HEK293 (cell line): ENCODE data around the gene ARHGAP42.

Experiments
- GLI2 ChIP-seq: fragments of 450-650 bp; formaldehyde crosslinking; IDR thresholded peaks from 2 replicates; pipeline ENCODE4; 2017; ENCODE audit warnings: missing biosample characterization, missing genetic modification characterization, low read depth, borderline replicate concordance
- SALL2 ChIP-seq: fragments of 450-650 bp; formaldehyde crosslinking; IDR thresholded peaks from 2 replicates; pipeline ENCODE4 v1.5.0; 2017; ENCODE audit warnings: missing biosample characterization, mild to moderate bottlenecking, missing genetic modification characterization, borderline replicate concordance
- YY2 ChIP-seq: fragments of 450-650 bp; formaldehyde crosslinking; IDR thresholded peaks from 2 replicates; pipeline ENCODE4 v1.5.1; 2016; ENCODE audit warnings: missing biosample characterization, missing genetic modification characterization
- ZBTB8A ChIP-seq: fragments of 450-650 bp; formaldehyde crosslinking; IDR thresholded peaks from 2 replicates; pipeline ENCODE4 v1.5.1; 2016; ENCODE audit warnings: missing biosample characterization, missing genetic modification characterization
- ZFP41 ChIP-seq: fragments of 450-650 bp; formaldehyde crosslinking; IDR thresholded peaks from 2 replicates; pipeline ENCODE4 v1.5.1; 2016; ENCODE audit warnings: missing biosample characterization, missing genetic modification characterization, borderline replicate concordance
- ZNF48 ChIP-seq: fragments of 450-650 bp; formaldehyde crosslinking; IDR thresholded peaks from 2 replicates; pipeline ENCODE4 v1.5.1; 2016; ENCODE audit warnings: missing biosample characterization, missing genetic modification characterization
- ZNF549 ChIP-seq: fragments of 450-650 bp; IDR thresholded peaks from 2 replicates; pipeline ENCODE4 v1.5.1; 2018; ENCODE audit warnings: missing biosample characterization, missing genetic modification characterization, mild to moderate bottlenecking, inconsistent platforms, moderate library complexity
- ZNF664 ChIP-seq: fragments of 450-650 bp; formaldehyde crosslinking; IDR thresholded peaks from 2 replicates; pipeline ENCODE4 v1.5.1; 2016; ENCODE audit warnings: missing biosample characterization, missing genetic modification characterization
- ZNF701 ChIP-seq: fragments of 450-650 bp; formaldehyde crosslinking; IDR thresholded peaks from 2 replicates; pipeline ENCODE4 v1.5.1; 2016; ENCODE audit warnings: missing biosample characterization, missing genetic modification characterization
- ZNF777 ChIP-seq: fragments of 450-650 bp; formaldehyde crosslinking; IDR thresholded peaks from 2 replicates; pipeline ENCODE4 v1.5.1; 2017; ENCODE audit warnings: missing biosample characterization, missing genetic modification characterization, borderline replicate concordance
- TF ChIP-seq, protein P1 (sequence below): fragments of 450-650 bp; formaldehyde crosslinking; IDR thresholded peaks from 2 replicates; pipeline ENCODE4 v1.5.1; 2016; ENCODE audit warnings: missing biosample characterization, missing genetic modification characterization
- TF ChIP-seq, protein P2 (sequence below): fragments of 450-650 bp; formaldehyde crosslinking; IDR thresholded peaks from 2 replicates; pipeline ENCODE4 v1.5.1; 2016; ENCODE audit warnings: missing biosample characterization, missing genetic modification characterization, low read depth
- TF ChIP-seq, protein P3 (sequence below): fragments of 450-650 bp; IDR thresholded peaks from 2 replicates; pipeline ENCODE4 v1.5.1; 2018; ENCODE audit warnings: missing biosample characterization, mild to moderate bottlenecking, missing genetic modification characterization
- TF ChIP-seq, protein P4 (sequence below): fragments of 450-650 bp; formaldehyde crosslinking; IDR thresholded peaks from 2 replicates; pipeline ENCODE4 v1.5.1; 2016; ENCODE audit warnings: missing biosample characterization, missing genetic modification characterization

DNA sequence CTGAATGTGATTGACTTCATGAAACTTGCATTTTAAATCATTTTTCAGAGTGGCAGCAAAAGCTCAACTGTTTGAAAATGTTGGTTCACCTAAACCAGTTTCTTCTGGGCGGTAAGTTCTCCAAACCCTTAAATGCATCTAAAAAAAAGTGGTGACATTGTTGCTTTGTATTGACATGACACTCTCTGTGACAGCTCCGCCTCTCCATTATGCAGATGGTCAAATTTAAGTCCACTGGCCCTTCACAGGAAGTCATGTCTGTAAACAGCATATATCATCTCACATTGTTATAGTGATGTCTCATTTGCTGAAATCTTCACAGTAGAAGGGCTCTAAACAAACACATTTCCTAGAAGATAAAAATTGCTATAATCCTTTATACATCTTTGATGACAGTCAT is 291.9 kb downstream of the ARHGAP42 start:
- TF ChIP-seq ZNF549 (tag by site-specific recombination), result no peak
- TF ChIP-seq GLI2, result no peak
- TF ChIP-seq ZNF48 (tag by site-specific recombination), result no peak
- no peak for TF ChIP-seq ZBTB8A (tag by site-specific recombination)
- TF ChIP-seq, protein P1, sequence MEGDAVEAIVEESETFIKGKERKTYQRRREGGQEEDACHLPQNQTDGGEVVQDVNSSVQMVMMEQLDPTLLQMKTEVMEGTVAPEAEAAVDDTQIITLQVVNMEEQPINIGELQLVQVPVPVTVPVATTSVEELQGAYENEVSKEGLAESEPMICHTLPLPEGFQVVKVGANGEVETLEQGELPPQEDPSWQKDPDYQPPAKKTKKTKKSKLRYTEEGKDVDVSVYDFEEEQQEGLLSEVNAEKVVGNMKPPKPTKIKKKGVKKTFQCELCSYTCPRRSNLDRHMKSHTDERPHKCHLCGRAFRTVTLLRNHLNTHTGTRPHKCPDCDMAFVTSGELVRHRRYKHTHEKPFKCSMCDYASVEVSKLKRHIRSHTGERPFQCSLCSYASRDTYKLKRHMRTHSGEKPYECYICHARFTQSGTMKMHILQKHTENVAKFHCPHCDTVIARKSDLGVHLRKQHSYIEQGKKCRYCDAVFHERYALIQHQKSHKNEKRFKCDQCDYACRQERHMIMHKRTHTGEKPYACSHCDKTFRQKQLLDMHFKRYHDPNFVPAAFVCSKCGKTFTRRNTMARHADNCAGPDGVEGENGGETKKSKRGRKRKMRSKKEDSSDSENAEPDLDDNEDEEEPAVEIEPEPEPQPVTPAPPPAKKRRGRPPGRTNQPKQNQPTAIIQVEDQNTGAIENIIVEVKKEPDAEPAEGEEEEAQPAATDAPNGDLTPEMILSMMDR (tag by site-specific recombination), result no peak
- TF ChIP-seq, protein P2, sequence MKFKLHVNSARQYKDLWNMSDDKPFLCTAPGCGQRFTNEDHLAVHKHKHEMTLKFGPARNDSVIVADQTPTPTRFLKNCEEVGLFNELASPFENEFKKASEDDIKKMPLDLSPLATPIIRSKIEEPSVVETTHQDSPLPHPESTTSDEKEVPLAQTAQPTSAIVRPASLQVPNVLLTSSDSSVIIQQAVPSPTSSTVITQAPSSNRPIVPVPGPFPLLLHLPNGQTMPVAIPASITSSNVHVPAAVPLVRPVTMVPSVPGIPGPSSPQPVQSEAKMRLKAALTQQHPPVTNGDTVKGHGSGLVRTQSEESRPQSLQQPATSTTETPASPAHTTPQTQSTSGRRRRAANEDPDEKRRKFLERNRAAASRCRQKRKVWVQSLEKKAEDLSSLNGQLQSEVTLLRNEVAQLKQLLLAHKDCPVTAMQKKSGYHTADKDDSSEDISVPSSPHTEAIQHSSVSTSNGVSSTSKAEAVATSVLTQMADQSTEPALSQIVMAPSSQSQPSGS, result no peak
- TF ChIP-seq ZNF777 (tag by site-specific recombination), result no peak
- TF ChIP-seq ZNF664 (tag by site-specific recombination), result no peak
- TF ChIP-seq, protein P3, sequence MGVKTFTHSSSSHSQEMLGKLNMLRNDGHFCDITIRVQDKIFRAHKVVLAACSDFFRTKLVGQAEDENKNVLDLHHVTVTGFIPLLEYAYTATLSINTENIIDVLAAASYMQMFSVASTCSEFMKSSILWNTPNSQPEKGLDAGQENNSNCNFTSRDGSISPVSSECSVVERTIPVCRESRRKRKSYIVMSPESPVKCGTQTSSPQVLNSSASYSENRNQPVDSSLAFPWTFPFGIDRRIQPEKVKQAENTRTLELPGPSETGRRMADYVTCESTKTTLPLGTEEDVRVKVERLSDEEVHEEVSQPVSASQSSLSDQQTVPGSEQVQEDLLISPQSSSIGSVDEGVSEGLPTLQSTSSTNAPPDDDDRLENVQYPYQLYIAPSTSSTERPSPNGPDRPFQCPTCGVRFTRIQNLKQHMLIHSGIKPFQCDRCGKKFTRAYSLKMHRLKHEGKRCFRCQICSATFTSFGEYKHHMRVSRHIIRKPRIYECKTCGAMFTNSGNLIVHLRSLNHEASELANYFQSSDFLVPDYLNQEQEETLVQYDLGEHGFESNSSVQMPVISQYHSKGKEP (tag by site-specific recombination), result no peak
- TF ChIP-seq ZFP41, result no peak
- TF ChIP-seq ZNF701, result no peak
- no peak for TF ChIP-seq SALL2 (tag by site-specific recombination)
- no peak for TF ChIP-seq YY2 (tag by site-specific recombination)
- TF ChIP-seq, protein P4, sequence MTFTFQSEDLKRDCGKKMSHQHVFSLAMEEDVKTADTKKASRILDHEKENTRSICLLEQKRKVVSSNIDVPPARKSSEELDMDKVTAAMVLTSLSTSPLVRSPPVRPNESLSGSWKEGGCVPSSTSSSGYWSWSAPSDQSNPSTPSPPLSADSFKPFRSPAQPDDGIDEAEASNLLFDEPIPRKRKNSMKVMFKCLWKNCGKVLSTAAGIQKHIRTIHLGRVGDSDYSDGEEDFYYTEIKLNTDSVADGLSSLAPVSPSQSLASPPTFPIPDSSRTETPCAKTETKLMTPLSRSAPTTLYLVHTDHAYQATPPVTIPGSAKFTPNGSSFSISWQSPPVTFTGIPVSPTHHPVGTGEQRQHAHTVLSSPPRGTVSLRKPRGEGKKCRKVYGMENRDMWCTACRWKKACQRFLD, result no peak
